LNCAP (cell line): Measurements from ENCODE around the gene NOL4L.

Experiments used
- CTCF ChIP-seq: fragments of 450-650 bp; IDR thresholded peaks from 2 replicates; pipeline ENCODE4 v1.5.1; 2017; ENCODE audit warnings: mild to moderate bottlenecking

Gene NOL4L

GRCh38 chr20:32438331-32438858 is 146.7 kb downstream of the NOL4L start:
- TF ChIP-seq CTCF: no peak

- TF ChIP-seq CTCF: no peak
Observed at GRCh38 chr20:32437391-32438074, 147.6 kb downstream of the NOL4L start.

- TF ChIP-seq CTCF: no peak
Observed at GRCh38 chr20:32436968-32437367, 148.2 kb downstream of the NOL4L start.

GRCh38 chr20:32436142-32436861 is 148.8 kb downstream of the NOL4L start:
- TF ChIP-seq CTCF: no peak

- no peak for TF ChIP-seq CTCF
Observed at GRCh38 chr20:32435449-32436107, 149.6 kb downstream of the NOL4L start.

GRCh38 chr20:32434434-32434833 is 150.7 kb downstream of the NOL4L start:
- TF ChIP-seq CTCF: no peak

GRCh38 chr20:32433311-32434021 is 151.7 kb downstream of the NOL4L start:
- no peak for TF ChIP-seq CTCF
